Glutamatergic neuron (in vitro differentiated cells): ENCODE data around the gene MRRF. TPM values are rescaled to one million over a fixed set of nuclear protein-coding genes. Genes with fewer than 3 reads are reported as not detected.

ENCODE experiments used
- DNase-seq: peaks from one replicate; pipeline ENCODE4 v3.0.0; 2022
- H3K27ac Mint-ChIP-seq: one replicate; pipeline ENCODE4 v1.8.0; 2020; ENCODE audit warnings: mild to moderate bottlenecking, mixed read lengths, inconsistent platforms; ENCODE audit not compliant: unreplicated experiment
- H3K27me3 Mint-ChIP-seq: one replicate; pipeline ENCODE4 v1.8.0; 2020; ENCODE audit warnings: mild to moderate bottlenecking, moderate library complexity, mixed read lengths, inconsistent platforms; ENCODE audit not compliant: unreplicated experiment
- H3K36me3 Mint-ChIP-seq: one replicate; pipeline ENCODE4 v1.8.0; 2020; ENCODE audit warnings: mild to moderate bottlenecking, mixed read lengths, inconsistent platforms; ENCODE audit not compliant: unreplicated experiment
- H3K4me1 Mint-ChIP-seq: one replicate; pipeline ENCODE4 v1.8.0; 2020; ENCODE audit warnings: mild to moderate bottlenecking, low read depth, mixed read lengths, inconsistent platforms; ENCODE audit not compliant: unreplicated experiment
- H3K4me3 Mint-ChIP-seq: one replicate; pipeline ENCODE4 v1.8.0; 2020; ENCODE audit warnings: mild to moderate bottlenecking, mixed read lengths, inconsistent platforms; ENCODE audit not compliant: unreplicated experiment
- H3K9me3 Mint-ChIP-seq: one replicate; pipeline ENCODE4 v1.8.0; 2020; ENCODE audit warnings: mild to moderate bottlenecking, moderate library complexity, mixed read lengths, inconsistent platforms; ENCODE audit not compliant: unreplicated experiment
- CTCF ChIP-seq: fragments of 200-600 bp; sonication (generic); IDR thresholded peaks from one replicate; pipeline ENCODE4 v1.5.0; 2021; ENCODE audit not compliant: partially characterized antibody, unreplicated experiment
- total RNA-seq: library from RNA; stranded (reverse); fragmentation: NEBNext Ultra II Directional; extraction: Animal tissue kit (Norgen Biotek cat#: 25700); gene quantifications from one replicate; pipeline ENCODE4 v1.2.1, GENCODE V29; 2021; ENCODE audit not compliant: unreplicated experiment

Gene MRRF
- total RNA-seq, 1 donor from 2014 or later = 16.9 TPM

GRCh38 chr9:122268041-122268814 lies 3.5 kb downstream of the MRRF start:
- H3K9me3 Mint-ChIP-seq = peaks cover 6% of the 10 kb centered on the region

GRCh38 chr9:122274055-122274454 lies 9.4 kb downstream of the MRRF start:
- Mint-ChIP-seq H3K27ac (no peak overlapping the region), H3K36me3 (peaks cover 9% of the 10 kb centered on the region), H3K27me3 (peaks cover 1% of the 10 kb centered on the region), H3K4me3 (no peak overlapping the region), H3K9me3 (no peaks in the 10 kb centered on the region), H3K4me1 (no peaks in the 10 kb centered on the region)
- TF ChIP-seq CTCF = no peak
- no peak for DNase-seq

More at GRCh38 chr9:122268041-122268814, 3.5 kb downstream of the MRRF start:
- H3K27ac Mint-ChIP-seq = no peak overlapping the region
- no peak for TF ChIP-seq CTCF
- no peak overlapping the region for H3K4me3 Mint-ChIP-seq
- no peaks in the 10 kb centered on the region for H3K36me3 Mint-ChIP-seq
- peaks cover 4% of the 10 kb centered on the region for H3K27me3 Mint-ChIP-seq
- no peak for DNase-seq
- peaks cover 7% of the 10 kb centered on the region for H3K4me1 Mint-ChIP-seq

GRCh38 chr9:122276096-122276495 lies 11.4 kb downstream of the MRRF start:
- no peak for DNase-seq
- no peaks in the 10 kb centered on the region for H3K4me1 Mint-ChIP-seq
- no peak overlapping the region for H3K4me3 Mint-ChIP-seq
- H3K27me3 Mint-ChIP-seq = peaks cover 1% of the 10 kb centered on the region
- peaks cover 9% of the 10 kb centered on the region for H3K36me3 Mint-ChIP-seq
- no peaks in the 10 kb centered on the region for H3K9me3 Mint-ChIP-seq
- no peak overlapping the region for H3K27ac Mint-ChIP-seq
- no peak for TF ChIP-seq CTCF

GRCh38 chr9:122277285-122277897 lies 12.7 kb downstream of the MRRF start:
- H3K4me1 Mint-ChIP-seq = no peaks in the 10 kb centered on the region

More at GRCh38 chr9:122277285-122277897, 12.7 kb downstream of the MRRF start:
- Mint-ChIP-seq H3K9me3 (no peaks in the 10 kb centered on the region), H3K27me3 (peaks cover 1% of the 10 kb centered on the region), H3K27ac (no peak overlapping the region), H3K4me3 (no peak overlapping the region), H3K36me3 (peaks cover 9% of the 10 kb centered on the region)
- DNase-seq = no peak
- no peak for TF ChIP-seq CTCF
